ENCODE measurements around the gene MYH1.

Gene MYH1

GRCh38 chr17:10482252-10482651 lies 36.1 kb downstream of the MYH1 start:
- DNase-seq (ENCODE audit: low read depth in 2 of 2): no peak

GRCh38 chr17:10477701-10478100 lies 40.6 kb downstream of the MYH1 start:
- DNase-seq (ENCODE audit: low read depth in 2 of 2): no peak

GRCh38 chr17:10474536-10474935 lies 43.8 kb downstream of the MYH1 start:
- DNase-seq (ENCODE audit: low read depth in 2 of 2): no peak

- DNase-seq (ENCODE audit: low read depth in 2 of 2): no peak
Measured at GRCh38 chr17:10471858-10472257, 46.5 kb downstream of the MYH1 start.

GRCh38 chr17:10469459-10469858 lies 48.9 kb downstream of the MYH1 start, which contains the start of gene MYH4:
MYH4 (minus strand) TSS chr17:10469559; CDS start chr17:10466745, 2,814 bp downstream.
- no peak for DNase-seq (ENCODE audit: low read depth in 2 of 2)

GRCh38 chr17:10463402-10463801 lies 54.9 kb downstream of the MYH1 start:
- no peak for DNase-seq (ENCODE audit: low read depth in 2 of 2)

GRCh38 chr17:10460062-10460461 lies 58.3 kb downstream of the MYH1 start:
- no peak for DNase-seq (ENCODE audit: low read depth in 2 of 2)

GRCh38 chr17:10458701-10459100 lies 59.6 kb downstream of the MYH1 start:
- no peak for DNase-seq (ENCODE audit: low read depth in 2 of 2)

- no peak for DNase-seq (ENCODE audit: low read depth in 2 of 2)
Measured at GRCh38 chr17:10457952-10458351, 60.4 kb downstream of the MYH1 start.

DNA sequence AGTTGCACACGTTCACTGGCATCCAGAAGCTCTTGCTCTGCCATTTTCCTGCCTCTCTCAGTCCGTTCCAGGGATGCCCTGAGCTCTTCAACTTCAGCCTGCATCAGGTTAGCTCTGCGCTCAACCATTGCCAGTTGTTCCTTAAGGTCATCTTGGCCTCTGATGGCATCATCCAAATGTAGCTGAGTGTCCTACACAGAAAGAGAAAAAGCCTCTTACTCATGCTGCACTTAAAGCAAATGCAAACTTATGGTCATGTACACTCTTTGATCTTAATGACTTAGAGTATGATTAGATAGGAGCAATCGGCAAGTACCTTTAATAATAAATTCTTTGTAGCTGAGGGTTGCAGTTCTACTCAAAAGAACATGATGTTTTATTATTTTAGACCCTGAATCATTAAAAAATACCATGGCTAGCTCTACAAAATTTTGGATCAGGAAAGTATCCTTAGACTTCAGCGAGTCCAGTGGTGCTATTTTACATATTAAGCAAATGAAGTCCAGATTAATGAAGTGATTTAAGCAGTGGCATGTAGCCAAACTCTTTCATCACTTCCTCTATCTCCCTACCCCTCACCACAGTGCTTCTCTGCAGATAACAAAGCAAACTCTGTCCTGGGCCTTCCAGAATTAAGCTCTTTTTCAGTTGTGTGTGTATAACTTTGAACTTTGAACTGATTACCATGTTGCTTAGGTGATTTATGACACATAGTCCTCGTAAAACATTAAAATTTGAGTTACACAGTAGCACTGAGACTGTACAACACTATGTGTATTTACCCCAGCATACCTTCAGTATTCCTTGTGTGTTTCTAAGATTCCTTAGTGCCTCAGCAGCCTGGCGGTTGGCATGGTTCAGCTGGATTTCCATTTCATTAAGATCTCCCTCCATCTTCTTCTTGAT lies 71.1 kb downstream of the MYH1 start:
- DNase-seq (ENCODE audit: low read depth in 2 of 2): no peak
